SU-DHL-6 (cell line): ENCODE results near the gene OVOL1.

Experiments used
- H2AFZ ChIP-seq: fragments of 200-600 bp; sonication (generic); 2 replicates; pipeline ENCODE4 v1.6.1; 2014; ENCODE audit warnings: low read depth, mild to moderate bottlenecking, moderate library complexity, mixed read lengths, antibody characterized with exemption, low read length; ENCODE audit not compliant: severe bottlenecking
- H3F3A ChIP-seq: fragments of 200-600 bp; shearing (Covaris generic); 2 replicates; pipeline ENCODE4 v1.6.0; 2016; ENCODE audit warnings: antibody characterized with exemption, mild to moderate bottlenecking; ENCODE audit not compliant: insufficient read depth
- H3K27ac ChIP-seq: fragments of 200-600 bp; sonication (generic); 2 replicates; pipeline ENCODE4 v1.5.1; 2016; ENCODE audit warnings: low read depth, mild to moderate bottlenecking, low read length, moderate library complexity, mixed read lengths
- H3K27me3 ChIP-seq: fragments of 200-600 bp; sonication (generic), shearing (Covaris generic); 2 replicates; pipeline ENCODE4 v1.6.0; 2014; ENCODE audit warnings: mild to moderate bottlenecking, low read length
- H3K36me3 ChIP-seq: fragments of 200-600 bp; sonication (generic); 2 replicates; pipeline ENCODE4 v1.6.1; 2014; ENCODE audit warnings: mild to moderate bottlenecking, low read length, mixed read lengths
- H3K4me2 ChIP-seq: fragments of 300-600, 200-600 bp; shearing (Covaris generic), sonication (generic); 2 replicates; pipeline ENCODE4 v1.6.0; 2014; ENCODE audit warnings: low read length, low read depth, mild to moderate bottlenecking; ENCODE audit not compliant: poor library complexity, severe bottlenecking
- H3K4me3 ChIP-seq: fragments of 200-600 bp; sonication (generic); 2 replicates; pipeline ENCODE4 v1.5.1; 2014; ENCODE audit warnings: antibody characterized with exemption, low read length, mild to moderate bottlenecking, mixed read lengths; ENCODE audit not compliant: insufficient read depth, poor library complexity, severe bottlenecking
- H3K79me2 ChIP-seq: fragments of 200-600 bp; sonication (generic); 2 replicates; pipeline ENCODE4 v1.6.1; 2014; ENCODE audit warnings: mild to moderate bottlenecking, low read length, moderate library complexity; ENCODE audit not compliant: insufficient read depth
- H3K9ac ChIP-seq: fragments of 200-600 bp; sonication (generic); 2 replicates; pipeline ENCODE4 v1.7.0; 2014; ENCODE audit warnings: mild to moderate bottlenecking, low read length
- H3K9me2 ChIP-seq: fragments of 200-600 bp; sonication (generic); replicated peaks from 2 replicates; pipeline ENCODE4 v1.6.1; 2014; ENCODE audit warnings: low read length; ENCODE audit not compliant: insufficient read depth
- H3K9me3 ChIP-seq: fragments of 200-600 bp; sonication (generic); 2 replicates; pipeline ENCODE4 v1.6.1; 2014; ENCODE audit warnings: low read length, mixed read lengths; ENCODE audit not compliant: insufficient read depth
- H4K20me1 ChIP-seq: fragments of 200-600 bp; sonication (generic); 2 replicates; pipeline ENCODE4 v1.6.1; 2014; ENCODE audit warnings: low read depth, mild to moderate bottlenecking, antibody characterized with exemption, low read length, moderate library complexity, mixed read lengths
- CTCF ChIP-seq: fragments of 200-600 bp; sonication (generic); IDR thresholded peaks from one replicate; pipeline ENCODE4 v1.5.1; 2017; ENCODE audit warnings: antibody characterized with exemption, mild to moderate bottlenecking, low read length, moderate library complexity; ENCODE audit not compliant: insufficient read depth, poor library complexity, severe bottlenecking
- EZH2phosphoT487 ChIP-seq: fragments of 200-600 bp; sonication (generic), shearing (Covaris generic); conservative IDR thresholded peaks from 2 replicates; pipeline ENCODE4 v1.6.1; 2018; ENCODE audit warnings: mild to moderate bottlenecking, antibody characterized with exemption, low read length, moderate library complexity, mixed read lengths

Gene OVOL1

GRCh38 chr11:65817835-65818680 is 31.2 kb downstream of the OVOL1 start:
- H3K79me2 ChIP-seq = no peaks in the 10 kb centered on the region
- no peak overlapping the region for H3K27ac ChIP-seq
- H3K9ac ChIP-seq = peak overlapping the region; percentile 65

GRCh38 chr11:65821107-65821506 is 34.2 kb downstream of the OVOL1 start:
- H4K20me1 ChIP-seq = no peaks in the 10 kb centered on the region
- H3K27me3 ChIP-seq = no peaks in the 10 kb centered on the region
- no peak overlapping the region for H3K4me3 ChIP-seq
- TF ChIP-seq CTCF (no peak), EZH2phosphoT487 (no peak)
- H3K9me2 ChIP-seq = no peaks in the 10 kb centered on the region
- H3K9me3 ChIP-seq = no peaks in the 10 kb centered on the region
- no peaks in the 10 kb centered on the region for H3F3A ChIP-seq
- H3K27ac ChIP-seq = no peak overlapping the region
- no peak overlapping the region for H3K9ac ChIP-seq
- no peak overlapping the region for H2AFZ ChIP-seq
- no peaks in the 10 kb centered on the region for H3K36me3 ChIP-seq
- H3K79me2 ChIP-seq = no peaks in the 10 kb centered on the region
- H3K4me2 ChIP-seq = no peak overlapping the region

More at GRCh38 chr11:65817835-65818680, 31.2 kb downstream of the OVOL1 start:
- H3F3A ChIP-seq = no peaks in the 10 kb centered on the region
- peak overlapping the region; percentile 66 for H3K4me3 ChIP-seq
- no peak for TF ChIP-seq EZH2phosphoT487
- TF ChIP-seq CTCF = peak; percentile 83
- no peaks in the 10 kb centered on the region for H3K9me3 ChIP-seq
- H3K27me3 ChIP-seq = no peaks in the 10 kb centered on the region
- no peaks in the 10 kb centered on the region for H4K20me1 ChIP-seq
- peak overlapping the region; percentile 65 for H3K4me2 ChIP-seq
- H3K36me3 ChIP-seq = no peaks in the 10 kb centered on the region
- no peaks in the 10 kb centered on the region for H3K9me2 ChIP-seq
- H2AFZ ChIP-seq = peak overlapping the region; percentile 84

- H3K9ac ChIP-seq = no peak overlapping the region
- no peaks in the 10 kb centered on the region for H3K79me2 ChIP-seq
- no peak overlapping the region for H3K27ac ChIP-seq
- no peak overlapping the region for H3K4me3 ChIP-seq
- H3F3A ChIP-seq = no peaks in the 10 kb centered on the region
- no peaks in the 10 kb centered on the region for H3K27me3 ChIP-seq
- H3K9me3 ChIP-seq = no peaks in the 10 kb centered on the region
- H2AFZ ChIP-seq = no peak overlapping the region
- TF ChIP-seq EZH2phosphoT487 (no peak), CTCF (no peak)
- no peak overlapping the region for H3K4me2 ChIP-seq
- H3K9me2 ChIP-seq = no peaks in the 10 kb centered on the region
- no peaks in the 10 kb centered on the region for H3K36me3 ChIP-seq
- H4K20me1 ChIP-seq = no peaks in the 10 kb centered on the region
These were observed 36.1 kb downstream of the OVOL1 start for GRCh38 chr11:65822776-65823528.
